Fibroblast of pulmonary artery (primary cell): ENCODE results near the gene RHOT2.
A peak's percentile ranks its signal among the peaks of the same experiment; 100 is the strongest.

Experiments
- DNase-seq: peaks from one replicate; pipeline ENCODE4 v3.0.0-alpha.2; 2010; ENCODE audit warnings: low read depth
- H3K4me3 ChIP-seq: replicated peaks from 2 replicates; pipeline ENCODE4 v1.5.1; 2011; ENCODE audit warnings: low read depth, mild to moderate bottlenecking, control low read depth, low read length, moderate library complexity
- TF ChIP-seq, protein P1 (sequence below): IDR thresholded peaks from 2 replicates; pipeline ENCODE4 v1.5.1; 2011; ENCODE audit warnings: mild to moderate bottlenecking, control low read depth, low read length, inconsistent platforms; ENCODE audit errors: missing control alignments

Gene RHOT2

DNA sequence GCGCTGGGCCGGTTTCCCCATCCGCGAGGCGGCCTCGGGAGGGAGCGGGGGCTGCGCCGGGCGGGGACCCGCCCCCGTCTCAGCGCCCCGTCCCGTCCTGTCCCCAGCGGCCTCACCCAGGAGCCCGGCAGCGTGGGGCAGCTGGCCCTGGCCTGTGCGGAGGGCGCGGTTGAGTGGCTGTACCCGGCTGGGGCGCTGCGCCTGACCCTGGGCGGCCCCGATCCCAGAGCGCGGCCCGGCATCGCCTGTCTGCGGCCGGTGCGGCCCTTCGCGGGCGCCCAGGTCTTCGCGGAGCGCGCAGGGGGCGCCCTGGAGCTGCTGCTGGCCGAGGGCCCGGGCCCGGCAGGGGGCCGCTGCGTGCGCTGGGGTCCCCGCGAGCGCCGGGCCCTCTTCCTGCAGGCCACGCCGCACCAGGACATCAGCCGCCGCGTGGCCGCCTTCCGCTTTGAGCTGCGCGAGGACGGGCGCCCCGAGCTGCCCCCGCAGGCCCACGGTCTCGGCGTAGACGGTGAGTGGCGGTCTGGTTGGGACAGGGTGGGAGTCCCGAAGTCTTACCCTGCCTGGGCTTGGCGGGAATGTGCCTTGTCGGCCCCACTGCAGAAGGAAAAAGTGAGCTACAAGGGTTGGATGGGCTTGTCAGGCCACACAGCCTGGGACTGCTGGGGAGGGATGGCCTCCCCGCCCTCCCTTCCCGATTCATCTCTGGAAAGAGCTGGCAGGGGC, 47.7 kb downstream of the RHOT2 start:
- DNase-seq, result no peak
- TF ChIP-seq, protein P1, sequence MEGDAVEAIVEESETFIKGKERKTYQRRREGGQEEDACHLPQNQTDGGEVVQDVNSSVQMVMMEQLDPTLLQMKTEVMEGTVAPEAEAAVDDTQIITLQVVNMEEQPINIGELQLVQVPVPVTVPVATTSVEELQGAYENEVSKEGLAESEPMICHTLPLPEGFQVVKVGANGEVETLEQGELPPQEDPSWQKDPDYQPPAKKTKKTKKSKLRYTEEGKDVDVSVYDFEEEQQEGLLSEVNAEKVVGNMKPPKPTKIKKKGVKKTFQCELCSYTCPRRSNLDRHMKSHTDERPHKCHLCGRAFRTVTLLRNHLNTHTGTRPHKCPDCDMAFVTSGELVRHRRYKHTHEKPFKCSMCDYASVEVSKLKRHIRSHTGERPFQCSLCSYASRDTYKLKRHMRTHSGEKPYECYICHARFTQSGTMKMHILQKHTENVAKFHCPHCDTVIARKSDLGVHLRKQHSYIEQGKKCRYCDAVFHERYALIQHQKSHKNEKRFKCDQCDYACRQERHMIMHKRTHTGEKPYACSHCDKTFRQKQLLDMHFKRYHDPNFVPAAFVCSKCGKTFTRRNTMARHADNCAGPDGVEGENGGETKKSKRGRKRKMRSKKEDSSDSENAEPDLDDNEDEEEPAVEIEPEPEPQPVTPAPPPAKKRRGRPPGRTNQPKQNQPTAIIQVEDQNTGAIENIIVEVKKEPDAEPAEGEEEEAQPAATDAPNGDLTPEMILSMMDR, result no peak
- H3K4me3 ChIP-seq, result peak overlapping the region; percentile 54

DNA sequence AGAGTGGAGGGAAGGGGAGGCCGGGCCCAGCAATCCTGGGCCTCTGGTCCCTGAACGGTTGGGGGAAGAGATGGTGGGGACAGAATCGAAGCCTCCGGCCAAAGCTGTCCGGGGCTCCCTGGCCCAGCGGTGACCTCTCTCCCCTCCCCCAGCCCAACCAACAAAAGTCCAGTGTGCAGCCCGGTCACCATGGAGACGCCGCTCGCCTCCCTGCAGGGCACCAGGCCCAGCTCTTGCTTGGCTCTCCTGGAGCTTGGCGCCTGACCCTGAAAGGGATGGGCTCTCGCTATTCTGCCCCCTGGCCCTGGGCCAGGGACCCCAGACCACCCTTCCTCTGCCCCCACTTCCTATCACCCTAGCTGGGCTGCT, 48.3 kb downstream of the RHOT2 start:
- peak overlapping the region; percentile 54 for H3K4me3 ChIP-seq
- TF ChIP-seq, protein P1, result no peak
- DNase-seq, result peak; percentile 46

GRCh38 chr16:716768-717325, 48.9 kb downstream of the RHOT2 start:
- TF ChIP-seq, protein P1, result no peak
- no peak for DNase-seq
- no peak overlapping the region for H3K4me3 ChIP-seq

DNA sequence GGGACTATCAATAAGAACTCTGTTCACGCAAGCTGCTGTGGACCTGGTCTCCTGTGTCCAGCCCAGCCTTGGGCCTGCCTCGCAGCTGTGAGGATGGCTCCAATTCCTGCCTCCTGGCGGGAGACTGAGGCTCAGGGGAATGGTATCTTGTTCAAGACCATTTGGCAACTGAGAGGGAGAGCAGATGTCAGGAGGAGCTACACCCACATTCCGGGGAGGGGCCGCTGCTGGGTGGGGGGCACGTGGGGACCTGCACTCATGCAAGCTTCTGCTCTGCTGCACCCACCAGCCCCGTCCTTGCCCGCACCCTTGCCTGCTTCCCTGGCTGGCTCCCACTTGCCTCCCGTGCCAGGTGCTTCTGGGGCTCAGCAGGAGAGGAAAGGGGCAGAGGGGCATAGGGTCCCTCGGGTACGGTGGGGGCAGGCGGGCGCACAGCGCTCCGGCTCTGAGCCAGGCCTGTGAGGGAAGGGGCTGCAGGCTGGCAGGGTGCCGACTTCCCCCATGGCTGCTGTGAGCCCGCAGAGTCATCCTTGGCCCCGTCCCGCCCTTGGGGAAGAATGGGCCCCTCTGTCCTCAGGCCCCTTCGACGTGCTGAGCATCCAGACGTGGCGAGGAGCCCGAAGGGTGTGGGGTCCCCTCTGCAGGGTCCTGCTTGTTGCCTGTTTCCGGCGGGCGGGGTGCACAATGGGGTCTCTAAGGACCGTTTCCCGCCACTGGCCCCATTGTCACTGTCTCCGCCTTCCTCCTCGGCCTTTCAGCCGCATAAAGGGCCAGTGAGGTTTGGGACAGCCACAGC, 49.7 kb downstream of the RHOT2 start:
- no peak overlapping the region for H3K4me3 ChIP-seq
- no peak for DNase-seq
- TF ChIP-seq, protein P1, result no peak

DNA sequence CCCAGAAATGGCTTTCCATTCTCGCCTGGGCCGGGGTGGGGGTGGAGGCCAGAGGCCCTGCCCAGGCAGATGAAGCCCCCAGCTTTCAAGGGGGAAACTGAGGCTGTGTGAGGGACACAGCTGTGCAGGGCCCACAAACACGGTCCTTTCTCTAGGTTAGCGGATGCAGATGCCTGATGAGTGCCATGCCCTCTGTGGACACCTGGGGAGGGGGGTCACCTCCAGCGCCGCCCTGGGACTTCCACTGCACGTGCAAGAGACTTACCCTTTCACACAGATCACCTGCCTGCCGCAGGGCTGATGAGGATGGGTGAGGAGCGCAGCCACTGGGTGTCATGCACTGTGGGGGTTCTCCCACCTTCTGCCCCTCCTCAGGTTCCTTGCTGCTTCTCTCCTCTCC, 50.5 kb downstream of the RHOT2 start:
- TF ChIP-seq, protein P1, result no peak
- no peak for DNase-seq
- no peak overlapping the region for H3K4me3 ChIP-seq

GRCh38 chr16:718922-719321, 51.0 kb downstream of the RHOT2 start:
- DNase-seq, result no peak
- no peak overlapping the region for H3K4me3 ChIP-seq
- TF ChIP-seq, protein P1, result no peak
